ENCODE measurements around the gene DNAJB6.

DNA sequence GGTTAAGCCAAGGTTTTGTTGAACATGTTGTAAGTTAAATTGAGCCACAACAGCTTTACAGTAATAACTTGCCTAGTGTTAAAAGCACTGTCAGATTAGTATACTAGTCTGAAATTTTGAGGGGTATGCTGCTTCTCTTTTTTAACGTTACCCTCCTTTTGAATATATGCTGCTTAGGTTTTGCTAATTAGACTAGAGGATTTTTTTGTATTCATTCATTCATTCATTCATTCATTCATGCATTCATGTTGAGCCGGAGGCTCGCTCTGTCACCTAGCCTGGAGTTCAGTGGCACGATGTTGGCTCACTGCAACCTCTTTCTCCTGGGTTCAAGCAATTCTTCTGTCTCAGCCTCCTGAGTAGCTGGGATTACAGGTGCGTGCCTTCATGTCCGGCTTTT lies 24.7 kb downstream of the DNAJB6 start:
- TF ChIP-seq CTCF (IDR thresholded peaks at IDR 0.05) (no peak), POLR2A (IDR thresholded peaks at IDR 0.05) (no peak)

All from lower leg skin (tissue), 3 donors.